TTC549 (cell line): ENCODE measurements around the gene CCDC92.
"Not testable (repeated sequence)": the region's sequence is repeated elsewhere in the genome, so short reads cannot be mapped to it uniquely, and the experiment has no call there.

Experiments
- FAIRE-seq: peaks from 2 replicates; lab custom pipeline; 2012; peaks lifted over from hg19 to GRCh38; lab: Jason Lieb, UNC

Gene CCDC92

DNA sequence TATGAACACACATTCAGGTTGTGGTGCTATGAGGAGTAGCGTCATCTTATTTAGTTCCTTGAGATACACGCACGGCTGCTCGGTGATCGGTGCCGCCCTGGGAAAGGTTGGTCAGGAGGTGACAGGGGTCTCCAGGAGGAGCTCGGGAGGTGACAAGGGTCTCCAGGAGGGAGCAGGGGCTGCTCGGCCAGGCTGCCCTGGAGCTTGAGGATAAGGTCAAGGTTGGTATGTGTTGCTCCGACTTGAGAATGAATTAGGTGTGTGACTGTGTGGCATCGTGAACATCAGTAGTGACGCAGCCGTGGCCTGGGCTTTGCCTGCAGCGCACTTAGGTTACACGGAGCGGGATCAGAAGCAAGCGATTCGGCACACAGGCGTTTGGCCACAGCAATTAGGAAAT, 36.2 kb downstream of the CCDC92 start:
- FAIRE-seq: no peak

DNA sequence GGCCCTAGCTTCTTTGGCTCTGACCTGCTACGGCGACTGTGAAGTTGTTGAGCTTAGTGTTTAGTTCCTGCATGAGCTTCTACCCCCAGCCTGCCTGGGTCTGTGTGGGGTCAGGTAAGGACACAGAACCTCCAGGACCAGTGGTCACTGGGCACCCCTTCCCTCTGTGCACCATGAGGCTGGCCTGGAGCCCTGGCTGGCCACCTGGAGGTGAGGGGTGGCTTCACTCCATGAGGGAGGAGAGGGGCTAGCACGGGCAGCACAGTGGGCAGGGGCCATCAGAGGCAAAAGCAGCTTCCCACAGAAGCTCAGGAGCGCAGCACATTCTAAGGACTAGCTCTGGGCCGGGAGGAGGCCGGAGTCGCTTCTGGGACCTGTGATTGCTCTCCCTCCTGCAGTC, 36.7 kb downstream of the CCDC92 start:
- no peak for FAIRE-seq

DNA sequence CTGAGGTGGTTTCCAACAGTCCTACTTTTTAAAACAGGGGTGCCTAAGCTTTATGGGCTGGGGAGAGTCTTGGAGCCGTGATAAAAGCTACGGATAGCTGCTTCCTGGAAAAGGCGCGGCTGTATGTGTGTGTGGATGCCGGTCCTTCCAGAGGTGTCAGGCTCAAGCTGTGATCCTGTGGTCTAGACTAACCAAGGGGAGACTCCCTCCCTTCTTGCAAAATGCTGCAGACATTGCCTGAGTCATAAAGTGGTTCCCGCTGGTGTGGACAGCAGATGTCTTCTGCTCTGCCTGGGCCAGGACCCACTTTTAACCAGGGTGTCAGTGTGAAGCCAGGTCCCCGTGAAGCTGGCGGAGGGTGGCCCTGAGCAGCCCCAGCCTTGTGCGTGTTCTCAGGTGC, 37.8 kb downstream of the CCDC92 start:
- FAIRE-seq: no peak

DNA sequence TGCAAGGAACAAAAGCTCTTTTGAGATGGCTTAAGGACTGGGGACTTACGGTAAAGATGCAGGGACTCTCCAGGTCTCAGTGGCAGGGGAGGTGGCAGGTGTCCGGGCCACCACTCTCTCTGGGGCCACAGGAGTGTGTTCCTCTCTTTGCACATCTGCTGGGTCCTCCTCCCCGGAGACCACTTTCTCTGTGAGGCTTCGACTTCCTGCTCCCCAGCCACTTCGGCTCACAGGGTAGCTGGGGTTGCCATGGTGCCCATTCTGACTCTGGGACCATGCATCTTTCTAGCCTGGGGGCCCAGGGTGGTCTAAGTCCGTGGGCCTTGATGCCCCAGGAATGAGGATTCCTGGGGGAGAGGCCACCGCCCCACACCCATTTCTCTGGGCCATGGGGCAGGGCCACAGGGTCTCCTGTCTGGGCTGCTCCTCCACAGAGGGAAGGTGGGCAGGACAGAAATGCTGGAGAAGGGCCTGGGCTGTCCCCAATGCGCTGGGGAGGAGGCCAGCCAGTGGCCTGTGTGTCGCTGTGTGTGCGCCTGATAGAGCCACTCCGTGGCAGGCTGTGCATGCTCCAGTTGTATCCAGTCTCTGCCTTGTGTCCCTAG, 38.5 kb downstream of the CCDC92 start:
- FAIRE-seq: no peak

DNA sequence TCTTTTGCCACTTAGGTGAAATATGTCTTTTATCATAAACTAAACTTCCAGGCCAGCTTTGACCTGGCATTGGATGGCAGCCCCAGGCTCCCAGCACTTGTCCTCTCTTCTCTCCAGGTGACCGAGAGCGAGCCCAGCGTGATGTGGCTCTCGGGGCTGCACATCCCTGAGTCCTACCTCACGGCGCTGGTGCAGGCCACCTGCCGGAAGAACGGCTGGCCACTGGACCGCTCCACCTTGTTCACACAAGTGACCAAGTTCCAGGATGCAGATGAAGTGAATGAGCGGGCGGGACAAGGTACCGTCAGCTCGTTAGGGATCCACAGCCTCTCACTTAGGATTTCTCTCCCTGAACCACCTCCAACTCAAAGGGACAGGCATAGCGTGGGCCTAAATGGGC, 39.4 kb downstream of the CCDC92 start:
- FAIRE-seq: no peak

DNA sequence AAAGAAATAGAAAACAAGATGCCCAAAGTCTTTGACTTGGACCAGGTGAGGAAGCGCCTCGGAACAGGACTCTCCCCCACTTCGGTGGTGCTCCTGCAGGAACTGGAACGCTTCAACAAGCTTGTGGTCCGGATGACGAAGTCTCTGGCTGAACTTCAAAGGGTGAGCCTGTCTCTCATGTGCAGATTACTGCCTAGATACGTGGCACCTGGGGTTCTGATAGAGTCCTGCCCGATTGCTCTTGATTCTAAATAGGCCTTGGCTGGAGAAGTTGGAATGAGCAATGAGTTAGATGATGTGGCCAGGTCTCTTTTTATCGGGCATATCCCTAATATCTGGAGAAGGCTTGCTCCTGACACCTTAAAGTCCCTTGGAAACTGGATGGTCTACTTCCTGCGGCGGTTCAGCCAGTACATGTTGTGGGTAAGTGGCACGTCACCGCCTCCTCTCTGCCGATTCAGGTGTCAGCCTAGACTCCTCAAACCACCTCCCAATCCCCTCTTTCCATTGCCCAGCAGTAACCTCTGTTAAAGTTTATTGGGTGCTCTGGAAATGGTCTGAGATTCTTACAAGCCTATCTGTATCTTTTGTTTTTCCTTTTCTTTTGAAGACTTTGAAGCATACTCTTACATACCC, 40.8 kb downstream of the CCDC92 start:
- no peak for FAIRE-seq

DNA sequence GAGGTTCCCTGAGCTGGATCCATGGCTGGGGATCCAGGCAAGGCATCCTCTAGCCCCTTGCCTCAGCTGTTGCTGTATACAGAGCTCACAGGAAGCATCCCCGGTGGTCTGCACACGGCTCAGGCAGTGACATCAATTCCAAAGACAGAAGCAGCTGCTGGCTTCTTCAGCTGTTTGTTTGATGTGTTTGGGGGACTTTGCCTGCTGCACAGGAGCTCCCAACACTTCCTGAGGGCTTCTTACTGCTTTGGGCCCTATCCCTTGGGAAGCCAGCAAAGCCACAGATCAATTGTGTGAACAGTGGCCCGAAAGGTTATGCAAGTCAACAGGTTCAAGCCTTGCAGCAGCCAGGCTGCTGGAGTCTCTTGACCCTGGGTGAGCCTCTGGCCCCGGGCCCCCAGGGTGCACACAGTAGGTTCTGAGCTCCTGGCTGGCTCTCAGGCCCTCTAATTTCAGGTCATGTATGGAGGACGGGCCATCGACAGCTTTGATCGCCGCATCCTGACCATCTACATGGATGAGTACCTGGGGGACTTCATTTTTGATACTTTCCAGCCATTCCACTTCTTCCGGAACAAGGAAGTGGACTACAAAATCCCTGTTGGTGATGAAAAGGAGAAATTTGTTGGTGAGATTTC, 42.6 kb downstream of the CCDC92 start:
- FAIRE-seq: no peak

DNA sequence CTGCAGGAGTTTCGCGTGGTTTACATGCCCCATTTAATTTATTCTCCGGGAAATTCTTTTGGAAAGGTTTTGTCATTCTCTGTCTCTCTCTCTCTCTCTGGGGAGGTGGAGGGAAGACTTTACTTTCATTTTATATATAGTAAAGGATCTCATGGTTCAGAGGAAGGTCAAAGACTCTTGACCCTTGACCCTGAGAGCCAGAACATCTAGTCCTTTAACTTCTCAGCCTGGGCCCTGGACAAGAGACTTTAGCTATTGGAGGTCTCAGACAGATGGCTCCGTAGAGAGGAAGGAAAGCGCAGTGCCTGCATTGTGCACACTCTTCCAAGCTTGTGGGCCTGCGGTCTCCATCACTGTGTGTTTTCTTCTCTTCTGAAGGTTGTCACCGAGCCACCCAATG, 43.7 kb downstream of the CCDC92 start:
- FAIRE-seq: no peak

DNA sequence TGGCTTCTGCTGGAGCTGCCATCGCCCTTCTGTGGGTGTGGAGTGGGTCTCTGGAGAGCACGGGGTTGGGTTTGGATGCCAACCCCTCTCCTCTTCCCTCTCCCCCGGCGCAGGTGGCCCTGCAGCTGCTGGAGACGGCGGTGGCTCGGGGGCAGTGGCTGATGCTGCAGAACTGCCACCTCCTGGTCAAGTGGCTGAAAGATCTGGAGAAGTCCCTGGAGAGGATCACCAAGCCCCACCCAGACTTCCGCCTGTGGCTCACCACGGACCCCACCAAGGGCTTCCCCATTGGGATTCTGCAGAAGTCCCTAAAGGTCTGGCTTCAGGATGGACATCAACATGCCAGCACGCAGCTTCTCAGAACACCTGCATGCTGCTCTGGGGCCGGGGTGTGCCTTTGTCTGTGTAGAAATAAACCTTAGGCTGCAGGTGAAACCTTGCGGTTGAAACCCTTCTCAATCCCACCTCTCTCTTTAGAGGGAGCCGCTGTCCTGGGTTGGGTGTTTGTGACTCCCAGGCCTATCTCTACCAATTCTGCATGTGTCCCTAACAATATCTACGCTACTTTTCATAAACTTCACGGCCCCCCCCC, 44.3 kb downstream of the CCDC92 start:
- no peak for FAIRE-seq

DNA sequence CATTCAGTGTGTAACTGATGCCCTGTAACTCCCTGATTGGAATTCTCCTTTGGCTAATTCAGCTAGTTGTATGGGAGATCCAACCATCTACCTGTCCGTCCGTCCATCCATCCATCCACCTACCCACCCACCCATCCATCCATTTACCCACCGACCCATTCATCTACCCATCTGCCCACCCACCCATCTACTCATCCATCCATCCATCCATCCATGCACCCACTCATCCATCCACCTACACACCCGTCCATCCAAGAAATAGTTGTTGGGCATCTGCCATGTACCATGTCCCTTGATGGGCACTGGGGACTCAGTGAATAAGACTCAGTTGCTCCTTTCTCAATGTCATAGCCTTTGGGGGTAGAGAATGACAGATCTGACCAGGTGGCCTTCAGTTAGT, 48.1 kb downstream of the CCDC92 start:
- no peak for FAIRE-seq

DNA sequence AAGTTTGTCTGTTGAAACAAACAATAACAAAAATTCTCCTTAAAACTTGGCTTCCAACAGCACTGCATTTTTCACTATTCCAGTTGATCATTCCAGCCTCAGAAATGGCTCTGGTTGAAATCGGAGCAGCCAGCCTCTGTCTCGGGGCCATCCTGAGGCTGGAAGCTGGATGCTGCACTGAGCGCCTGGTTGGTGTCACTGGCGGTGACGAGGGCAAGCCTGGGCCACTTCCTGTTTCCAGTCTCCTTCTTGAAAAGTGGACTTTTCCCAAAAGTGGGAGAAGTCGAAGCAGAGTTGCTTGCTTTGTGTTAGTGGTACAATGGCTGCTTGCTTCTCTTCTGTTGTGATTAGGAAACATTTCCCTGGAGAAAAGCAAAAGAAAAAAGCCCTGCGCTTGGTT, 48.7 kb downstream of the CCDC92 start:
- no peak for FAIRE-seq

DNA sequence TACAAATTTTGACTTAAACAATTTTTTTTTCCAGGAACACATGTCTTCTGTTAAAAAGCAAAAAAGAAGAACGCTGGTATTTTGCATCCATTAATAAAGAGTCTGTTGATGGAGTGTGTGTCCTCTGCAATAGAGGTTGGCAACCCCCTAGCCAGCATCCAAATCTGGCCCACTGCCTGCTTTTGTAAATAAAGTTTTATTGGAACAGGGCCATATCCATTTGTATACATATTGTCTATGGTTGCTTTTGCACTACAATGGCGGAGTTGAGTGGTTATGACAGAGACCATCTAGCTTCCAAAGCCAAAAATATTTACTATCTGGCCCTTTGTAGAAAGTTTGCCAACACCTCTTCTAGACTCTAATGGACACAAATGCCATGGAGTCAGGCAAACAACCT, 49.6 kb downstream of the CCDC92 start:
- FAIRE-seq: no peak

DNA sequence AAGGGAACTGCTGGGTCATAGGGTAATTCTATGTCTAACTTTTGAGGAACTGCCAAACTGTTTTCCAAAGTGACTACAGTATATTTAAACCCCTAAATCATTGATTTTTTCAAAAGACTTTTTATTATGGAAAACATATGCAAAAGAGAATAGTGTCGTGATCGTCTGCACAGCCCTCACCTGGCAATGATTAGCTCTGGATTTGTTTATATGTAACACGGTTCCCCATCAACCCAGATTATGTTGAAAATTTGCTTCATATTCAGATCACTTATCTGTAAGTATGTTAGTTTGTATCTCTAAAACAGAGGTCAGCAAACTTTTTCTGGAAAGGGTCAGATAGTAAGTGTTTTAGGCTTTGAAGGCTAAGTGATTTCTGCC, 52.7 kb downstream of the CCDC92 start:
- FAIRE-seq: no peak

DNA sequence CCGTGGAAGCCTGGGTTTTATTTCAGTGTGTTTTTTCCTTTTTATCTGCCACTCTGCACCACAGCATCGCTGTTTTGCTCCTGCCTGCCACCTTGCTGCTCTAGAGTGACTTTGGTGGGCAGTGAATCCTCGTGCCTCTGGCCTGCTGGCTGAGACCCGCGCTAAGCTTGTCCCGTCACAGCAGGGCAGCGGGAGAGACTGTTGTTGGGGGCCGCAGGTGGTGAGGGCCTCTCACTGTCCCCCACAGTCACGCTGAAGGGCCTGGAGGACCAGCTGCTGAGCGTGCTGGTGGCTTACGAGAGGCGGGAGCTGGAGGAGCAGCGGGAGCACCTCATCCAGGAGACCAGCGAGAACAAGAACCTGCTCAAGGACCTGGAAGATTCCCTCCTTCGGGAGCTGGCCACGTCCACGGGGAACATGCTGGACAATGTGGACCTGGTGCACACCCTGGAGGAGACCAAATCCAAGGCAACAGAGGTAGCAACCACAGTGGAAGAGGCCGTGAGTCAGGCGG, 55.2 kb downstream of the CCDC92 start:
- FAIRE-seq: no peak

DNA sequence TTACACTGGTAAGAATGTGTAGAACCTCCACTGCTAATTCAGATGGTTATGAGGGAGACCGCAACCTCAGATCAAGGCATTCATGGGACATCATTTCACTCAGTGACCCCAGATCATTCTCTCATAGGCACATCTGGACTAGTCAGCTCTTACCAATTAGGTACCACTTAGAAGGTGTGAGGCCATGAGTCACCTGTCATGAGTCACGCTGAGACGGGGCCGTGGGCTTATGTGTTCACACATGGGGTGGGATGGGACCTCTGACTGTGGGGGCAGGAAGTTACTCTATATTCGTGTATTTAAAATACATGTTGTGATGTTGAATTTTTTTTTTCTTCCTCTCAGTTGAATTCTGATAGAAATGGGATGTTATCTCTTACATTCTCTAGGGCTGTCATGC, 55.9 kb downstream of the CCDC92 start:
- FAIRE-seq: no peak

DNA sequence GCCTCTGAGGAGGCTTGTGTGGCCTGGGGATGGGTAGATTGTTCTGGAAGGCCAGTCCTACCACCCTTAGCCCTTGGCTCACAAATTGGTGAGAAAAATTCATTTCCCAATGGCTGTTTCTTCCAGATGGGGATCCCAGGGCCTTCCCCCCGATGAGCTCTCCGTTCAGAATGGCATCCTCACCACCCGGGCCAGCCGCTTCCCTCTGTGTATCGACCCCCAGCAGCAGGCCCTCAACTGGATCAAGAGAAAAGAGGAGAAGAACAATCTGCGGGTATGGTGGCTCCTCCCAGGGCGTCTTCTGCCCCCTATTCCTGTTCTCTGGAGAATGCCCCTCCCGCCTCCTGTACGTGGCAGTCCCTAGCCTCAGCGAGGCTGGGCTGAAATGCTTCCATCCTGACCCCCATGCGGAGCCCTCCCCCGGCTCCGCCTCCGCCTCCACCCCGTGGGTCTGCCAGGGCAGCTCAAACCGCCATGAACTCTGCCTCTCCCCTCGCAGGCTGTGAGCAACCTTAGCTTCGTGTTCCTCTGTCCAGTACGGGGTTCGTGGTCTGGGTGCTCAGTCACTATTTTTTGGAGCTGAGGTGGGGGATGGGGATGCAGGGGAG, 57.8 kb downstream of the CCDC92 start:
- FAIRE-seq: no peak

DNA sequence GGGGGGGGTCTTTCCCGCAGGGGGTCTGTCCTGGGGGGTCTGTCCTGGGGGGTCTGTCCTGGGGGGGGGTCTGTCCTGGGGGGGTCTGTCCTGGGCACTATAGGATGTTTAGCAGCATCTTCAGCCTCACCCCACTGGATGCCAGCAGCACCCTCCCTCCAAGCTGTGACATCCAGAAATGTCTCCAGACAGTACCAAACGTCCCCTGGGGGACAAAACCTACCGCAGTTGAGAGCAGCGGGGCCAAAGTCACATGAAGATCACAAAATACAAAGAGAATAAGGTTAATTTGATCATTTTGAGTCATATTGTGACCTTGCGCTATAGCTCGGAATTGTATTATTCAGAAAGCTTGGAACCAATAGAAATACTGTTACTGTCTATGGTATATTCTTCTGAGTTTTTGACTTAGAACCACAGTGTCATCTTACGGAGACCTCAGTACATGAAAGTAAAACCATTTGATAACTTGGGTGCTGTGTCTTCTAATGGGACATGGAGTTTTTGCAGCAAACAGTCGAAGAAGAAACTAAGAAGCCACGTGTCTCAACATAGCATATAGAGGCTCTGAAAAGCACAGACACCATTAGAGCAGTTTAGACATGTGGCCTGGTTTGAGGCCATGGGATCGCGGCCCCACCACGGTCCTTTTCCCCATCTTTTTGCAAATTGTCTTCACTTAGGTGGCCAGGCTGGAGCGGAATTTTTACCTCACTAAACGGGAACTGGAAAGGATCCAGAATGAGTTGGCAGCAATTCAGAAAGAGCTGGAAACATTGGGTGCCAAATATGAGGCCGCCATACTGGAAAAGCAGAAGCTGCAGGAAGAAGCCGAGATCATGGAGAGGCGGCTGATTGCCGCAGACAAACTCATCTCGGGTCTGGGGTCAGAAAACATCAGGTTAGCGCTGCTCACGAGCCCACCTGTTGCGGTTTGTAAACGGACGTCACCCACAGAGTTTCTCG, 59.9 kb downstream of the CCDC92 start:
- FAIRE-seq: no peak

DNA sequence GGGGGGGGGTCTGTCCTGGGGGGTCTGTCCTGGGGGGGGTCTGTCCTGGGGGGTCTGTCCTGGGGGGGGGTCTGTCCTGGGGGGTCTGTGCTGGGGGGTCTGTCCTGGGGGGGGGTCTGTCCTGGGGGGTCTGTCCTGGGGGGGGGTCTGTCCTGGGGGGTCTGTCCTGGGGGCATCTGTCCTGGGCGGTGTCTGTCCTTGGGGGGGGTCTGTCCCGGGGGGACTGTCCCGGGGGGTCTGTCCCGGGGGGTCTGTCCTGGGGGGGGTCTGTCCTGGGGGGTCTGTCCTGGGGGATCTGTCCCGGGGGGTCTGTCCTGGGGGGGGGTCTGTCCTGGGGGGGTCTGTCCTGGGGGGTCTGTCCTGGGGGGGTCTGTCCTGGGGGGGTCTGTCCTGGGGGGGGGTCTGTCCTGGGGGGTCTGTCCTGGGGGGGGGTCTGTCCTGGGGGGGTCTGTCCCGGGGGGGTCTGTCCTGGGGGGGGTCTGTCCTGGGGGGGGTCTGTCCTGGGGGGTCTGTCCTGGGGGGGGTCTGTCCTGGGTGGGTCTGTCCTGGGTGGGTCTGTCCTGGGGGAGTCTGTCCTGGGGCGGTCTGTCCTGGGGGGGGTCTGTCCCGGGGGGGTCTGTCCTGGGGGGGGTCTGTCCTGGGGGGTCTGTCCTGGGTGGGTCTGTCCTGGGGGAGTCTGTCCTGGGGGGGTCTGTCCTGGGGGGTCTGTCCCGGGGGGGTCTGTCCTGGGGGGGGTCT, 60.8 kb downstream of the CCDC92 start:
- not testable (repeated sequence) for FAIRE-seq

DNA sequence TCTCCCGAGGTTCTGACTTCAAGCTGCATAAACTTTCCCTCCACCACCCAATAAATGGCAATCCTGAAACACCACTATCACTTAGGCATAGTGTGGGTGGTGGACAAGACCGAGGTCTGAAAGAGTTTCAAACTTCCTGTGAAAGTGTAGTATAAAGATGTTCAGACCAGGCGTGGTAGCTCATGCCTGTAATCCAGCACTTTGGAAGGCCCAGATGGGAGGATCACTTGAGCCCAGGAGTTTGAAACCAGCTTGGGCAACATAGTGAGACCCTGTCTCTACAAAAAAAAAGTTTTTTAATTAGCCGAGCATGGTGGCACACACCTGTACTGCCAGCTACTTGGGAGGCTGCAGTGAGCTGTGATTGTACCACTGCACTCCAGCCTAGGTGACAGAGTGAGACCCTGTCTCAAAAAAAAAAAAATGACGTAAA, 61.9 kb downstream of the CCDC92 start:
- no peak for FAIRE-seq

DNA sequence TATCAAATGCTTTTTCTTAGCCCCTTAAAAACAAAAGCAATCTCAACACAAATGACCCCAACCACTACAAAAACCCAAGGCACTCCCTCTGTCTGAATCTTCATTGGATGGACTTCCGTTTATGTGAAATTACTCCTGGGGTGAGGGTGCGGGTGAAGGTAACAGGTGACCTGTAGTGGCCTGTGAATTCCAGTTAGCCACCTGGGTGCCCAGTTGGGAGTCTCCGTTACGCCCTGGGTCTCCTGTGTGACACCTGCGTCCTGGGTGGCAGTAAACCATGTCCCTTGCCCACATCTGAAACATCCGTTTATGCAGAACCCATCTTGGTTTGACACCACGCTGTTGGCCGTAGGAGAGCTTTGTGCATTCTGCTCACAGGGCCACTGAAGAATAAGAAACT, 62.6 kb downstream of the CCDC92 start:
- no peak for FAIRE-seq
